Stomach (tissue), 4 donors: Measurements from ENCODE around the gene PPT2.

Source experiments
- CTCF ChIP-seq, 7 experiments: fragments of 450-650 bp in 4 of 7; fragments of 200-600 bp in 3 of 7; sonication (generic) in 3 of 7; IDR thresholded peaks; one replicate each; pipeline ENCODE4 v1.5.1; 2016 to 2019; ENCODE audit warnings: antibody characterized with exemption in 7 of 7, control low read depth in 2 of 7, mild to moderate bottlenecking in 1 of 7
- POLR2A ChIP-seq, 4 donors: fragments of 450-650 bp; IDR thresholded peaks; one replicate each; pipeline ENCODE4 v1.6.1; 2016; ENCODE audit warnings: antibody characterized with exemption in 4 of 4, control low read depth in 2 of 4, mild to moderate bottlenecking in 1 of 4, moderate library complexity in 1 of 4

- TF ChIP-seq CTCF (IDR thresholded peaks at IDR 0.05), result no peak
- no peak for TF ChIP-seq POLR2A (IDR thresholded peaks at IDR 0.05)
Measured at GRCh38 chr6:32109114-32109764, 44.7 kb upstream of the PPT2 start, which contains the start of gene TNXB.
